ENCODE data around the gene RIOK3.
"Not testable (repeated sequence)": the region's sequence is repeated elsewhere in the genome, so short reads cannot be mapped to it uniquely, and the experiment has no call there.

The RIOK3 gene

GRCh38 chr18:23451491-23451890, 1.6 kb upstream of the RIOK3 start:
- DNase-seq (ENCODE audit: low spot score) = no peak

GRCh38 chr18:23452347-23452727, 750 bp upstream of the RIOK3 start:
- no peak for DNase-seq (ENCODE audit: low spot score)

- DNase-seq (ENCODE audit: low spot score) = peak; percentile 50
Measured at GRCh38 chr18:23453680-23454058, 582 bp downstream of the RIOK3 start.

GRCh38 chr18:23456835-23457234, 3.7 kb downstream of the RIOK3 start:
- no peak for DNase-seq (ENCODE audit: low spot score)

- DNase-seq (ENCODE audit: low spot score) = peak; percentile 7
Measured at GRCh38 chr18:23458830-23459529, 5.9 kb downstream of the RIOK3 start.

GRCh38 chr18:23459530-23459921, 6.4 kb downstream of the RIOK3 start:
- DNase-seq (ENCODE audit: low spot score) = no peak

DNA sequence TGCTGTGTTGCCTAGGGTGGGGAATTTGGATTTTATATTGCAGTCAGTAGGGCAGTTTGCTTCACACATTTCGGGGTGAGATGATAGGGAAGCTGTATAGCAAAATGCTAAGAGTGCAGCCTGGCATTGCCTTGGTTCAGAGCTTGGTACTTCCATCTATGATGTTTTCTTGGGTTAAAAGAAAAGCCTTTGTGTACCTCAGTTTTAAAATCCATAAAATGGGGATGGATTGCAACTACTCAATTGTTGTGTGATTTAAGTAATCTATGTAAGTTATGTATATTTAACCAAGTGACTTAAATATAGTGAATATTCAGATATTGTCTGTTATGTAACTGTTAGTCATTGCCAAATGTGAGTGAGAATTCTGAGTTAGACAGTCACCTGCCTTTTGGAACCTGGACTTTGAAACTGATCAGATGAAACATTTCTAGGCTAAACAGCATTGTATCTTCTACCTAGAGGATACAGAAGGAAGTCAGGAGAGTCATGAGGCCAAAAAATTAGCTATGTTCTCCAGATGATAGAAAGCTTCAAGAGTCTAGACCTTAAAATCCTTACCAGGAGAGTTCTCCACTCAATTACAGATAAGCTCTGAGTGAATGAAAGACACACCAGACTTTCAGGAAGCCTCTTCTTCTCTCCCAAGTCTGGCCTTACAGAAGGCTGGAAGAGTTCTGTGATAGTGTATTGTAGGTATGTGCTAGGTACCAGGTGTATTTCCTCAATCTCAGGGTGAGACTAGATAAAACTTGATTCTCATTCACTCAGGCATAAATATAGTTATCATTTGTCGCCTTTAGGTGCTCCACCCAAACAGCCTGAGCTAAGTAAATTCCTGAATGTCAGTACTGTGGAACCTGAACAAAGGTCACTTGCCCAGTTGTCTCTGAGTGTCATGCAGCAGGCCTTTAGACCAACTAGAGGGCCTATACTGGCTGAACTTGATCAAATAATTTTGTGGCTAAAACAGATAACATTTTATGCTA, 7.5 kb downstream of the RIOK3 start:
- DNase-seq (ENCODE audit: low spot score) = peak; percentile 34

GRCh38 chr18:23462876-23463275, 9.8 kb downstream of the RIOK3 start:
- no peak for DNase-seq (ENCODE audit: low spot score)

DNA sequence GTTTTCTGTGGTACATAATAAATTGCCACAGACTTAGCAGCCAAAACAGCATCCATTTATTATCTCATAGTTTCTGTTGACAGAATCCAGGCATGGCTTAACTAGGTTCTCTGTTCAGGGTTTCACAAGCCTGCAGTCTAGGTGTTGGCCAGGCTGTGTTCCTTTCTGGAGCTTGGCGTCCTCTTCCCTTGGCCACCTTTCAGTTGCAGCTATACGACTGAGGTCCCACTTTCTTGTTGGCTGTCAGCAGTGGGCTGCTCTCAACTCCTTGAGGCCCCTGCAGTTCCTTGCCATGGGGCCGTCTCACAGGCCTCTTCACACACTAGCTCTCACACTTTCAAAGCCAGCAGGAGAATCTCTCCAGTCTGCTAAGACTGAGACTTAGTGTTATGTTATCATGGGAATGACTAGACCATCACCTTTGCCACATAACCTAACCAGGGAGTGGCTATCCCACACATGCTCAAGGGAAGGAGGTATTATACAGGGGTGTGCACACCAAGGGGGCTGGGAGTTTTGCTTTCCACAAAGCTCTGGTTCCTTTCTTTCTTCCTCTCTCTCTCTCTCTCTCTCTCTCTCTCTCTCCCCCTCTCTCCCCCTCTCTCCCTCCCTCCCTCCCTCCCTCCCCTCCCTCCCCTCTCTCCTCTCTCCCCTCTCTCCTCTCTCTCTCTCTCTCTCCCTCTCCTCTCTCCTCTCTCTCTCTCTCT, 15.8 kb downstream of the RIOK3 start:
- no peak for DNase-seq (ENCODE audit: low spot score)

GRCh38 chr18:23470620-23471387, 17.7 kb downstream of the RIOK3 start:
- no peak for DNase-seq (ENCODE audit: low spot score)

GRCh38 chr18:23471486-23471885, 18.4 kb downstream of the RIOK3 start:
- no peak for DNase-seq (ENCODE audit: low spot score)

DNA sequence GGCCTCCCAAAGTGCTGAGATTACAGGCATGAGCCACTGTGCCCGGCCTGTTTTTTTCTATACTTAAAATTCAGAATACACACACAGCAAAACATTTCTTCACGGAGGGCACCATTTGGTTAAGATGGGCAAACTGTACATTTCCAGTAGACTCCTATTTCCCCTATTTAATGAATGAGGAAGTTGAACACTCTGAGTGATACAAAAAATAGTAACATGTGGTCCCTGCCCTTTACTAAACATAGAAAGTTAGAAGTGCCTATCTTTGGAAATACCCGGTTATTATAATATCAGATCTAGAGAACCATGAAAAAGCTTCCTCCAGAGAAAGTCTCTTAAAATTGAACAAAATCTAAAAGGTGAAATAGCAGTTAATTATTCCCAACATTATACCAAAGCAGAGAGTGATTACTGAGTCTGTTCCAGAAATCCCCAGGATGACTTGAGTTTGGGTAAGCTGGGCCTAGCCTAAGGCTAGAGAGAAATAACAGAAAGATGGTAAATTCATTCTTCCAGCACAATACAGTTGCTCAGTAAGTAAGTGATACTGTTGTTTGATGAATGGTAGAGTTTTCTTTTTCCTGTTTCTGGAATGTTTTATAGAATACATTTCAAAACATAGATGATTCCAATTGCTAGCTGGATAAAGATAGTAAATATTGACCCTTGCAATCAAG, 26.9 kb downstream of the RIOK3 start:
- no peak for DNase-seq (ENCODE audit: low spot score)

- no peak for DNase-seq (ENCODE audit: low spot score)
Measured at GRCh38 chr18:23484561-23485182, 31.6 kb downstream of the RIOK3 start.

DNA sequence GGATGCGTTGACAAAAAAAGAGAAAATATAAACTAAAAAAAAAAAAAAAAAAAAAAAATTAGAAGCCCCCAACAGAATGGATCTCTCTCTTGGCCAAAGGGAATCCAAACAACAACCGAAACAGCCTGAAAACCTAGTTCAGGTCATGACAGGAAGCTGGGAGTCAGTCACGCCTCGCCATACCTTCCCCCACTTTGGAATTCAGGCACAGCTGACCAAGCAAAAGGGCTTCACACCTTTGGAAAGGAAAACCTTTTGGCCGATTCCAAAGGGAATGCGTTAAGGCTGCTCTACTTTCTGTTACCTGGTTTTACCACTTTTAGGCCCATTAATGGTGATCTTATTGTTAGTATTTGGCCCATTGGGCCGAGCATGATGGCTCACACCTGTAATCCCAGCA, 32.3 kb downstream of the RIOK3 start:
- DNase-seq (ENCODE audit: low spot score) = no peak

- peak; percentile 9 for DNase-seq (ENCODE audit: low spot score)
Measured at GRCh38 chr18:23487738-23488570, 34.9 kb downstream of the RIOK3 start.

DNA sequence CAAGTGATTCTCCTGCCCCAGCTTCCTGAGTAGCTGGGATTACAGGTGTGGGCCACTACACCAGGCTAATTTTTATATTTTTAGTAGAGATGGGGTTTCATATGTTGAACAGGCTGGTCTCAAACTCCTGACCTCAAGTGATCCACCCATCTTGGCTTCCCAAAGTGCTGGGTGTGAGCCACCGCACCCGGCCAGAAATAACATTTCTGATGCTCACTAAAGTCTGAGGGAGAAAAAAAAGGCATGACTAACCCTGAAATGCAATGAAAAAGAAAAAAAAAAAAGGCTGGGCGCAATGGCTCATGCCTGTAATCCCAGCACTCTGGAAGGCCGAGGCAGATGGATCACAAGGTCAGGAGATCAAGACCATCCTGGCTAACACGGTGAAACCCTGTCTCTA, 36.5 kb downstream of the RIOK3 start:
- not testable (repeated sequence) for DNase-seq (ENCODE audit: low spot score)

GRCh38 chr18:23493654-23494053, 40.6 kb downstream of the RIOK3 start:
- DNase-seq (ENCODE audit: low spot score) = no peak

- no peak for DNase-seq (ENCODE audit: low spot score)
Measured at GRCh38 chr18:23494992-23495391, 41.9 kb downstream of the RIOK3 start.

- no peak for DNase-seq (ENCODE audit: low spot score)
Measured at GRCh38 chr18:23495723-23496440, 42.8 kb downstream of the RIOK3 start.
